GM21576 (cell line): ENCODE results near the gene NEK4.

ENCODE experiments used
- ATAC-seq: cut with Tn5 transposase; IDR thresholded peaks from one replicate; pipeline ENCODE4 v1.9.1; 2021; ENCODE audit warnings: mild to moderate bottlenecking, moderate library complexity; ENCODE audit not compliant: unreplicated experiment

The NEK4 gene

DNA sequence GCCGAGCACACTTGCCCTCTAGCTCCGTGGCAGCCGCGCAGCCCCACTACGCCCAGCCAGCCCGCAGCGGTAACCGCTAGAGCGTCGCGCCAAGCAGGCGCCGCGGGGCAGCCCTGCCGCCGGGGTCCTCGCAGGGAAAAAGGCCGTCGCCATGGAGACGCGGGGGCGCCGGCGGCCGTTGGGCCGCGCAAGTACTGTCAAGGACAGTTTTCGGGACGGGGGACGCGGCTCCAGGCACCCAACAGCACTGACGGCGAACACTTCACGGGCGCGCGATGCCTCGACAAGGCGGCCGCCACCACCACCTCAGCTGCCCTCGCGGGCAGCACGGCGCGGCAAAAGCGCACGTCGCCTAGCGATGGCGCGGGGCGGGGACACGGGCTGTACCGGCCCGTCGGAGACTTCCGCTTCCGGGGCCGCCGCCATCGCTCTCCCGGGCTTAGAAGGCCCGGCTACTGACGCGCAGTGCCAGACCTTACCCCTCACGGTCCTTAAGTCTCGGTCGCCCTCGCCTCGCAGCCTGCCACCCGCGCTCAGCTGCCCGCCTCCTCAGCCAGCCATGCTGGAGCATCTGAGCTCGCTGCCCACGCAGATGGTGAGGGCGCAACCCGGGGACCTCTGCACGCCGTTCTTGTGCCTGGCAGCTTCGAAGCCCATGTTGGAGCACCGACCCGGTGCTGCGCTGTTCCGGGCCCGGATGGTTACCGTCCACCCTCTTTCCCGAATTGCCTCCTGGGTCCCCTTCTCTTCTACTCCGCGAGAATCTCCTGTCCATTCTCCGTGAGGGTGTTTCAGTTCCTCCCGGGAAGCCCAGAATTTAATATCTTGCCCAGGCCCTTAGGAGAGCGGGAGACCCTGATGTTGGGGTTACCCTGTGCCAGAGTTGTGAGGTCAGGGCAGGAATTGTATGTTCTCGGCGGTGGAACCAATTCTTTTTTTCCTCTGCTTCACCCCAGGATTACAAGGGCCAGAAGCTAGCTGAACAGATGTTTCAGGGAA is 64.8 kb downstream of the NEK4 start, which contains the start of the genes GLT8D1 and SPCS1:
Gene GLT8D1, minus strand, starts transcription at position 104 of the 999 bp plus-strand sequence. CDS start 5,331 bp downstream, outside the sequence.
Gene SPCS1, plus strand, starts transcription at position 419 of the 999 bp plus-strand sequence. Its CDS starts 141 bp downstream, at position 560.
- ATAC-seq = peak; percentile 67

DNA sequence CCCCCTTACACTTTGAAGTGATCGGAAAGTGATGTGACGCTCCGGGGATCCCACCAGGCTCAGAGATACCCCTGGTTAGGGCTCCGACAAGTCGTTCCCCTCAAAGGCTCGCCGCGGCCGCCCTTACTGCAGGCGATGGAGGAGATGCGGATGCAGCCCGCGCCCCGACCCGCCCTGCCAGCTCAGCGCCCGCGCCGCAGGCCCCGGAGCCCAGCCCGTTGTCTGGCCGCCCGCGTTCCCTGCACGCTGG is 65.4 kb downstream of the NEK4 start:
- no peak for ATAC-seq

GRCh38 chr3:52704611-52705437 is 65.9 kb downstream of the NEK4 start:
- ATAC-seq = peak; percentile 4

DNA sequence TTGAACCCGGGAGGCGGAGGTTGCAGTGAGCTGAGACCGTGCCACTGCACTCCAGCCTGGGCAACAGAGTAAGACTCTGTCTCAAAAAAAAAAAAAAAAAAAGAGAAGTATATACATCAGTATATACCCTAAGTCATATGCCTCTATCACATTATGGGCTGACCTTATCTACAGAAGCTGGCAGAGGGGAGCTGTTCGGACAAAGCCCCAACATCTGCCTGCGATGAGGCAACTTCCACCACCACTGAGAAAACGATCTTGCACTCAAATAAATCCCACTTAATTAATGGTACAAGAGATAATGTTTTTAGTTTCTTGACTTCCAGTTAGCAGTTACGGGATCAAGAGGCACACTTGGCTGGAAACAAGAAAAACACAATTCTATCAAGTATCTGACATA is 67.4 kb downstream of the NEK4 start:
- no peak for ATAC-seq

GRCh38 chr3:52697632-52697965 is 73.1 kb downstream of the NEK4 start:
- ATAC-seq = no peak

DNA sequence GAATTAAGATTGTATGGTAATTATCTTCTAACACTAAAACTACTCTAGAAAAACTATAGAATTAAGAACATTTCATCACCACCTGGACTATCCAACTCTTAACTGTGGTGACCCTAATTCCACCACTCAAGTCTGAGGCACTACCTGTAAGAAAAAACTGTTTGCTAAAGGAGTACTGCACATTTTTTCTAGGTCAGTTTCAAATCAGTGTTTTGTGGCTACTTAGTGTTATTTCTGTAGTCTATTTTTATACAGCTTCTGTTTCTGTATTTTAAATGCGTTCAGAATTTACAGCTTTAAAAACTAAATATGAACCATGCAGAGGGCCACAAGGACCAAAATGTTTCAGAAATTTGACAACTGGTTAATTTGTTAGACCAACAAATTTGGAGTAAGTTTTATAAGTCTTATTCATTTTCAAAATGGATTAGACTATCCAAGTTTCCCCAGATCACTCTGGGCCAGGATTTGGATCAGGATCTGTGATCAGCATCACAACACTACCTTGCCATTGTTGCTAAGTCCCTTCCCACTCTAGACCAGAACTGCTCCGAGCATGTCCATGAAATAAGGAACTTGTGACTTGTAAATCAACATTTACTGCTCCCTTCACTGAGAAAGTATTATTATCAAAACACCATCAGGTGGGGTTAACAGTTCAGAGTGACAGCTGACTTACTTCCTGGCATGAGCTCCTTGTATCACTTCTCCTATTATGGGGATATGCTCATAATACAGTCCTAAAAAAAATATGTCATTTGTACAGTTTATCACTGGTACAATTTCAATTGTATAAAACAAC is 73.7 kb downstream of the NEK4 start:
- no peak for ATAC-seq

GRCh38 chr3:52695798-52696671 is 74.7 kb downstream of the NEK4 start:
- ATAC-seq = no peak

- ATAC-seq = no peak
Observed at GRCh38 chr3:52694528-52695189, 76.1 kb downstream of the NEK4 start.

DNA sequence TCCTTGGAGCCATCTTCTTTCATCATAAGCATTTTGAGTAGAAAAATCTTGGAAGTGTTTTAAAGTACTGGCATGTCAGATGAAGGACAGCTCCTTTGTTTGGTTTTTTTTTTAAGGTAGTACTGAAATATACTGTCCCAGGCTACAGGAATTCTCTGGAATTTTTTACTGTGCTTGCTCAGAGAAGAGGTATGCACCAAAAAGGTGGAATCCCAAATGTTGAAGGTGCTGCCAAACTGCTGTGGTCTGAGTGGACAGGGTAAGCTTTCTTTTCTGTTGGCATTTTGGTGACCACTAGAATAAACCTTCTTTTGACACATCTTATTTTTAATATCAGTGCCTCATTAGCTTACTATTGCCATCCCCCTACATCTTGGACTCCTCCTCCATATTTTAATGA is 77.7 kb downstream of the NEK4 start:
- no peak for ATAC-seq

DNA sequence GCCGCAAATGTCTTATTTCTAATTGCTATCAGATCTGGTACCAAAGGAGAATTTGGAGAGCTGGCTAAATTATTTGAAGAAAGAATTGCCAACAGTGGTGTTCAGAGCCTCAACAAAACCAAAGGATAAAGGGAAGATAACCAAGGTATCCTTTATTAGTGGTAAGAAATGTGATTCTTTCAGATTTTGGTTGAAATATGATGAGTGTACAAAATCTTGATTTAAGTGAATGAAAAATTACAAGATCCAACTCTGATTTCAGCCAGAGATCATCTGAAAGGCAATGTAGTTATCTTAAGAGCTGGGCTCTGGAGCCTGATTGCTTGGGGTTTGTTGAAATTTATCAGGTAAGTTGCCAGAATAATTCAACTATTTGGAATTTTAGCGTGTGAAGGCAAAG is 80.2 kb downstream of the NEK4 start:
- ATAC-seq = no peak

DNA sequence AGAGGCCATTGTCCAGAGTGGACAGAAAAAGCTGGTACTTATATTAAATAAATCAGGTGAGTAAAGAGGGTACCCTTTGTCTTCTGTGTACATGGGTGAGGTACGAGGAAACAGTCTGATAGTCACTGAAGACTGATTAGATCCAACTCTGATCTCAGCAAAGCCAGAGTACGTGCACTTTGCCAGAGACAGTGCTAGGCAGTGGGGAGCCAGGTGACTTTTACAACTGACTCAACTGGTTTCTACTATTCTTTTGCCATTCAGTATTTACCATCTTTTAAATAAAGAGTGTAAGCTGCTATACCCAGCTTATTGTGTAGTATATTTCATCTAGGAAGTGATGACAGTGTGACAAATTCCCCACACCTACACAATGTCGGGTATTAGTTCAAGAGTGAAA is 81.6 kb downstream of the NEK4 start:
- ATAC-seq = no peak

DNA sequence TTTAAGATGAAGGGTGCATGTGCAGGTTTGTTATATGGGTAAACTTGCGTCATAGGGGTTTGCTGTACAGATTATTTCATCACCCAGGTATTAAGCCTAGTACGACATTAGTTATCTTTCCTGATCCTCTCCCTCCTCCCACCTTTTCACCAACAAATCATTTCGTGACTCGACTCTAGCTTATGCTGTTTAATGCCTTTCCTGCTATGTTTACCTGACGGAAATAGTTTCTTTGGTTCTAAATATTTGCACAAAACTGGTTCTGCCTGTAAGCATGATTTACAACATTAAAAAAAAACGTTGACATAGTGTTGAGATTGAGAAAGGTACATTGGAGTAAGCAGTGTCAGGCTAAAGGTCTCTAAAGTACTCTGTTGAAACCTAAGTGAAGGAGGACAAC is 82.5 kb downstream of the NEK4 start:
- no peak for ATAC-seq

DNA sequence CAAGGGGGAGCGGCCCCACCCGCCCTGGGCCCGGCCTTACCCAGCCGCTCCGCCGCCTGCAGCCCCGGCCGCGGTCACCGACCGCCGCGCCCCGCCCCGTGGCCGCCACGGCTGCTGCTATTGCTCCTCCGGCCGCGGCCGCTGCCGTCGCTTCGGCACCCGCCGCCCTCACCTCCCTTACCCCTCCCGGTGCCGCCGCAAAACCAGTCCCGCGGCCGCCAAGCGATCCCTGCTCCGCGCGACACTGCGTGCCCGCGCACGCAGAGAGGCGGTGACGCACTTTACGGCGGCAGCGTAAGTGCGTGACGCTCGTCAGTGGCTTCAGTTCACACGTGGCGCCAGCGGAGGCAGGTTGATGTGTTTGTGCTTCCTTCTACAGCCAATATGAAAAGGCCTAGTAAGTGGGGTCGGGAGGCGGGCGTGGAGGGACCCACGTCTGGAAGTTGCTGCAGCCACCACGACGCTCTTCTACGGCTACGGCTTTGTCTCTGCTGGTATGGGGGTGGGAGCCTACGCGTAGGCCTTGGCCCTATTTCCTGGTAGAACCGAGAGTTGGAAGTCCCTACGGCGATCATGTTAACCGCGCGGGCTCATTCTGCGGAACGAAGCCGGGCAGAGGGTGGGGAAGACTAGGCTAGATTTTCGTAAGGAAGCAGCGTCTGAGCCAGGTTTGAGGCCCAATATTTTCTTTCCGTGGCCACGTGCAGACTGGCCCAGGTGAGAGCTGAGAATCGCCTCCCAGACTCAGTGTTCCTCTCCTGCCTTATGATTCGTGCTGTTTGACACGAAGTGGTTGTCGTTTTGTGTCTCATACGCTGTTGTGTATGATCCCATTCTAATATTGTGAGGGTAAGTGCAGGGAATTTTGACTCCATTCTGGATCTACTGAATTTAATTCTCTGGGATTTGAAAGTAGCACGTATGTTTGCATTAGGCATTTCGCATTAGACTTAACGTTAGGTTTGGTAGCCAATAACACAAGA is 84.7 kb downstream of the NEK4 start, which contains the start of the genes GNL3 and PBRM1:
Gene GNL3, plus strand, starts transcription at position 324 of the 983 bp plus-strand sequence. Its CDS starts 61 bp downstream, at position 385.
Gene PBRM1, minus strand, starts transcription at position 205 of the 983 bp plus-strand sequence.
- peak; percentile 70 for ATAC-seq

DNA sequence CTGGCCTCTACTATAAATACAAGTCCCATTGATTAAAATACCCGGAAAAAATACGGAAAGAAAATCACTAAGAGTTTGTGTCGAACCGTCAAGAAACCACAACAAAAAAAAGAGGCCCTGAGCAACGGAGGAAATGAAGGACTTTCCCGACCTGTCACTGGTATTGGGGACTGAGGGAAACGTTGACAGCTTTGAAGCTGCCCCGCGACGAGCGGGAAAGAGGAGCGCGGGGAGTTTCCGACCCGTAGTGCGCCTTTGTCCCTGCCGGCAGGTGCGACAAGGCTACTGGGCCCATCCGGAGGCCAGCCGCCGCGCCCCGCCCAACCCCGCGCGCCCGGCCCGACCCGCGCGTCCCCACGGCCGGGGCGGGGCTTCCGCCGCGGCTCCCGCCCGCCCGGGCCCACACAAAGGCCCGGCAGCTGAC is 85.4 kb downstream of the NEK4 start:
- peak; percentile 66 for ATAC-seq

DNA sequence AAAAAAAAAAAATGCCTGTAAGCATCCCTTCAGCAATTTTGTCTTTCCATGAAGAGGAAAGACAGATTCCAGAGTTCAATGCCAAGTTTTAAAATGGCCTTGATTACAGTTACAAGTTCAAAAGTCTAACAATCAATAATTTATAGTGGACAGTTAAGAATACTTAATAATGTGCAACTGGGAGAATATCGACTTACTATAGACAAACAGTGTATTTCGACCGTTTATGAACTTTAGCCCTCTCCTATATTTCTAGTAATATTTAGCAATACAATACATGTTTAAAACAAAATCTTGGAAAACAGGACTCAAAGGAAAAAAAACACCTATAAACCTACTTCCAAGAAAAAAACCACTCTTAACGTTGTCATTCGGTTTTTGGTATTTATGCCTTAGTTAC is 86.6 kb downstream of the NEK4 start:
- ATAC-seq = no peak

DNA sequence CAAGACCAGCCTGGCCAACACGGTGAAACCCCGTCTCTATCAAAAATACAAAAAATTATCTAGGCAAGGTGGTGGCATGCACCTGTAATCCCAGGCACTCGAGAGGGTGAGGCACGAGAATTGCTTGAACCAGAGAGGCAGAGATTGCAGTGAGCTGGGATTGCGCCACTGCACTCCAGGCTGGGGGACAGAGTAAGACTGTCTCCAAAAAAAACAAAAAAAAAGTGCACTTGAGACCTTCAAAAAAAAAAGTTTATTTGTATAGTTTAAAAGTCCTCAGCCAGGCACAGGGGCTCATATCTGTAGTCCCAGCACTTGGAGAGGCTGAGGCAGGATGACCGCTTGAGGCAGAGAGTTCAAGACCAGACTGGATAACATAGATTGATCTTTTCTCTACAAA is 87.1 kb downstream of the NEK4 start:
- no peak for ATAC-seq

DNA sequence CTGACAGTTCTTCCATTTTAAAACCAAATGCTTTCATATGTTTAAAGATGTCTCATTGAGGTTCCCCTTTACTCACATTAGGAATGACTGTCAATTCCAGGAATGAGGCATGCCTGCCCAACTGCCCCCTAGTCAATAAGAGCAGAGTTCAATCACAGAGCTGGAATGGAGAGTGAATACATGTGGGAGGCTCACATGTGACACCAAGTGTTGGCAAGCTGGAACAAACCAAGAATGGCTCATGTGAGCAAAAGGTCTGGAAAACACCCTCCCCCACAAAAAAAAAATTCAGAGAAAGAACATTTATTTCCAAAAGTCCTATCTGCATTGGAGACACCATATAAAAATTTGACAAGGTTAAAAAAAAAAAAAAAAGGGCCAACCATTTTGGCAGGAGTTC is 88.7 kb downstream of the NEK4 start:
- no peak for ATAC-seq

DNA sequence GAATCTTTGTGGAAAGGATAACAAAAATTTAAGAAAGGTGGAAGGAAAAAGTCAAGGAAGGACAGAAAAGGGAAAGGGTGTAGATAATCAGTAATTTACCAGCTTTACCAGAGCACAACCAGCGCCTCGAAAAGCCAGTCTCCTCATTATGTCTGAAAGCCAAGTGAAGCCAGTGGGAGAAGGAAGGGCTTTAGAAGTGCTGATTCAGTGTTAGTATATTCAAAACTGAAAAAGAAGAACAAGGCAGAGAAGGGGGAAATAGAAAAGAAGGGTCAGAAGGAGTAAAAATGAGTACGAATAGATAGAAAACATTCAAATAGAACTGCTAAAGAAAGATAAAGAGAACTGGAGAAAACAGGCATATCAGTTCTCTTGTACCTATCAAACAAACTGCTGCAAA is 89.1 kb downstream of the NEK4 start:
- ATAC-seq = no peak
